ENCODE data around the gene CFAP119. TPM values are rescaled to one million over a fixed set of nuclear protein-coding genes. Genes with fewer than 3 reads are reported as not detected.

CFAP119 gene
- polyA plus RNA-seq, 1 donor (not counting 4 experiments of a cell fraction or from before 2014, with no cell fraction given): 3.0 TPM

DNA sequence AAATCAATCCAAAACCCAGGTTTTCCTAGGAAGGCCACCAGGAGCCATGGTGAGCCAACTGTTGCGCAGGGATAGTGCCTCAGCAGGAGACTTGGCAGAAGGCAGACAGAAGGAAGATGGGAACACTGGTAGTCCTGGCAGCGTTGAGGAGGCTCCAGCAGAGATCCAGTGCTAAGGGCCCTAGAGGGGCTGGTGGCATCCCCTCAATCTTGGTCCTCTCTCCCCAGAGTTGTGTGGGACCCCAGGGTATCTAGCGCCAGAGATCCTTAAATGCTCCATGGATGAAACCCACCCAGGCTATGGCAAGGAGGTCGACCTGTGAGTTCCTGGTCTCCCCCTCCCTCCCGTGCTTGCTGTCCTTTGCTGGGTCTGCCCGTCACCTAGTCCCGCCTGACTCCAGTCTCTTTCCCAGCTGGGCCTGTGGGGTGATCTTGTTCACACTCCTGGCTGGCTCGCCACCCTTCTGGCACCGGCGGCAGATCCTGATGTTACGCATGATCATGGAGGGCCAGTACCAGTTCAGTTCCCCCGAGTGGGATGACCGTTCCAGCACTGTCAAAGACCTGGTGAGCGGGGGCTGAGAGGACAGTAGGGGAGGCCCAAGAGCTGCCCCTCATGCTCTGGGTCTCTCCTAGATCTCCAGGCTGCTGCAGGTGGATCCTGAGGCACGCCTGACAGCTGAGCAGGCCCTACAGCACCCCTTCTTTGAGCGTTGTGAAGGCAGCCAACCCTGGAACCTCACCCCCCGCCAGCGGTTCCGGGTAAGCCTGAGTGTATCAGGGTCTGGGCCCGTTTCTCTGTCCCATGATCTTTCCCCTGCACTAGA is 5.7 kb downstream of the CFAP119 start:
- H3K9me3 ChIP-seq (ENCODE audit: control insufficient read depth, low read depth, low read length): no peaks in the 10 kb centered on the region
- no peak overlapping the region for H3K4me2 ChIP-seq (ENCODE audit: control insufficient read depth, extremely low read depth, insufficient read depth, low read depth, low read length)
- no peaks in the 10 kb centered on the region for H4K20me1 ChIP-seq (ENCODE audit: control insufficient read depth, extremely low read depth, insufficient read depth, low read length)
- peaks cover 24 to 25% of the 10 kb centered on the region in 2 experiments for H3K36me3 ChIP-seq (ENCODE audit: control insufficient read depth in 2 of 2, extremely low read depth in 1 of 2, insufficient read depth in 2 of 2, low read length in 2 of 2)
- dilution Hi-C loops (cut with MboI; ENCODE audit: extremely low pct_ligation_motif_present, low sequenced_read_pairs): no loop called here
- DNase-seq (ENCODE audit: low read depth, low spot score) (no peak), FAIRE-seq (no peak)
- no peak overlapping the region for H2AFZ ChIP-seq (ENCODE audit: control insufficient read depth, low read length)
- no peaks in the 10 kb centered on the region for H3K9me1 ChIP-seq (ENCODE audit: control insufficient read depth, extremely low read depth, insufficient read depth, low read length)
- no peaks in the 10 kb centered on the region for H3K27me3 ChIP-seq (ENCODE audit: control insufficient read depth, extremely low read depth, insufficient read depth, low read length)
- no peaks in the 10 kb centered on the region for H3K79me2 ChIP-seq (ENCODE audit: control insufficient read depth, insufficient read depth, low read length)
- TF ChIP-seq, protein P1, sequence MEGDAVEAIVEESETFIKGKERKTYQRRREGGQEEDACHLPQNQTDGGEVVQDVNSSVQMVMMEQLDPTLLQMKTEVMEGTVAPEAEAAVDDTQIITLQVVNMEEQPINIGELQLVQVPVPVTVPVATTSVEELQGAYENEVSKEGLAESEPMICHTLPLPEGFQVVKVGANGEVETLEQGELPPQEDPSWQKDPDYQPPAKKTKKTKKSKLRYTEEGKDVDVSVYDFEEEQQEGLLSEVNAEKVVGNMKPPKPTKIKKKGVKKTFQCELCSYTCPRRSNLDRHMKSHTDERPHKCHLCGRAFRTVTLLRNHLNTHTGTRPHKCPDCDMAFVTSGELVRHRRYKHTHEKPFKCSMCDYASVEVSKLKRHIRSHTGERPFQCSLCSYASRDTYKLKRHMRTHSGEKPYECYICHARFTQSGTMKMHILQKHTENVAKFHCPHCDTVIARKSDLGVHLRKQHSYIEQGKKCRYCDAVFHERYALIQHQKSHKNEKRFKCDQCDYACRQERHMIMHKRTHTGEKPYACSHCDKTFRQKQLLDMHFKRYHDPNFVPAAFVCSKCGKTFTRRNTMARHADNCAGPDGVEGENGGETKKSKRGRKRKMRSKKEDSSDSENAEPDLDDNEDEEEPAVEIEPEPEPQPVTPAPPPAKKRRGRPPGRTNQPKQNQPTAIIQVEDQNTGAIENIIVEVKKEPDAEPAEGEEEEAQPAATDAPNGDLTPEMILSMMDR (optimal IDR thresholded peaks at IDR 0.05 in 1 of 3, IDR thresholded peaks at IDR 0.05 in 1 of 3, conservative IDR thresholded peaks at IDR 0.05 in 1 of 3; ENCODE audit: extremely low read depth in 1 of 3, insufficient read depth in 2 of 3, low read length in 3 of 3): no peak
- no peak for TF ChIP-seq EZH2 (IDR thresholded peaks at IDR 0.05; ENCODE audit: low read length)
- H3K9ac ChIP-seq (ENCODE audit: control insufficient read depth, extremely low read depth, insufficient read depth, low read length): no peak overlapping the region
- H3K4me3 ChIP-seq (ENCODE audit: control insufficient read depth in 2 of 3, extremely low read depth in 1 of 3, insufficient read depth in 2 of 3, low read depth in 1 of 3, low read length in 3 of 3): no peak overlapping the region
- H3K4me1 ChIP-seq (ENCODE audit: control insufficient read depth, extremely low read depth, insufficient read depth, low read length): peaks cover 8% of the 10 kb centered on the region
- H3K27ac ChIP-seq (ENCODE audit: control insufficient read depth, insufficient read depth, low read length): no peak overlapping the region

- Histone ChIP-seq H4K20me1 (ENCODE audit: control insufficient read depth, extremely low read depth, insufficient read depth, low read length) (no peaks in the 10 kb centered on the region), H3K36me3 (ENCODE audit: control insufficient read depth in 2 of 2, extremely low read depth in 1 of 2, insufficient read depth in 2 of 2, low read length in 2 of 2) (peaks cover 32 to 40% of the 10 kb centered on the region in 2 experiments), H3K4me1 (ENCODE audit: control insufficient read depth, extremely low read depth, insufficient read depth, low read length) (no peaks in the 10 kb centered on the region), H3K4me2 (ENCODE audit: control insufficient read depth, extremely low read depth, insufficient read depth, low read depth, low read length) (no peak overlapping the region), H3K9me3 (ENCODE audit: control insufficient read depth, low read depth, low read length) (no peaks in the 10 kb centered on the region), H3K9ac (ENCODE audit: control insufficient read depth, extremely low read depth, insufficient read depth, low read length) (no peak overlapping the region), H3K79me2 (ENCODE audit: control insufficient read depth, insufficient read depth, low read length) (peaks cover 10% of the 10 kb centered on the region), H3K27ac (ENCODE audit: control insufficient read depth, insufficient read depth, low read length) (no peak overlapping the region), H3K27me3 (ENCODE audit: control insufficient read depth, extremely low read depth, insufficient read depth, low read length) (no peaks in the 10 kb centered on the region), H3K9me1 (ENCODE audit: control insufficient read depth, extremely low read depth, insufficient read depth, low read length) (no peaks in the 10 kb centered on the region), H2AFZ (ENCODE audit: control insufficient read depth, low read length) (no peak overlapping the region), H3K4me3 (ENCODE audit: control insufficient read depth in 2 of 3, extremely low read depth in 1 of 3, insufficient read depth in 2 of 3, low read depth in 1 of 3, low read length in 3 of 3) (no peak overlapping the region)
- dilution Hi-C loops (cut with MboI; ENCODE audit: extremely low pct_ligation_motif_present, low sequenced_read_pairs): no loop called here
- DNase-seq (ENCODE audit: low read depth, low spot score) (no peak), FAIRE-seq (no peak)
- TF ChIP-seq, protein P1 (optimal IDR thresholded peaks at IDR 0.05 in 1 of 3, IDR thresholded peaks at IDR 0.05 in 1 of 3, conservative IDR thresholded peaks at IDR 0.05 in 1 of 3; ENCODE audit: extremely low read depth in 1 of 3, insufficient read depth in 2 of 3, low read length in 3 of 3): no peak
- TF ChIP-seq EZH2 (IDR thresholded peaks at IDR 0.05; ENCODE audit: low read length): no peak
Measured at GRCh38 chr16:30753596-30753995, 8.3 kb downstream of the CFAP119 start.
